HK-2 (cell line): ENCODE results near the gene MRPL23.

ENCODE experiments used
- DNase-seq: peaks from one replicate; pipeline ENCODE4 v3.0.0-alpha.2; 2018; ENCODE audit not compliant: unreplicated experiment

MRPL23 gene

GRCh38 chr11:1990872-1991578 lies 43.9 kb downstream of the MRPL23 start:
- DNase-seq = no peak

GRCh38 chr11:1992111-1992510 lies 45.0 kb downstream of the MRPL23 start:
- DNase-seq = no peak

DNA sequence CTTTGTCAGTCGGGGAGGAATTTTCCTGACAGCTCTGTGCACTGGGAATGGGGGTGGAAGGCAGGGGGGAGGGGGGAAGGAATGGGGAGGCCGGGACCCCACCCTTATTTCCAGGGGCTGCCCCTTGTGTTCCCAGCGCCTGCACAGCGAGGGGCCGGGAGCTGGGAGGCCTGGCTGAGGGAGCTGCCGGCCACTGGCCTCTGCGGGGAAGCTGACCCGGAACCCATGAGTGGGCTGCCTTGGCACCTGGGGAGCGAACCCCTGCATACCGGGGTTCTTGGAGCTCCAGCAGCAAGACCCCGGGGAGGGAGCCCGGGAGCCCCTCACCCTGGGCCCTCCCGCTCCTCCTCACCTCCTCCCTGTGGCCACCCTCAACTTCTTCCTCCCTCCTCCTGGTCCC lies 47.0 kb downstream of the MRPL23 start:
- DNase-seq = no peak

- DNase-seq = no peak
These were observed 50.6 kb downstream of the MRPL23 start, which contains the start of gene H19 for GRCh38 chr11:1997755-1998154. Gene H19, minus strand, starts transcription at chr11:1997842.

DNA sequence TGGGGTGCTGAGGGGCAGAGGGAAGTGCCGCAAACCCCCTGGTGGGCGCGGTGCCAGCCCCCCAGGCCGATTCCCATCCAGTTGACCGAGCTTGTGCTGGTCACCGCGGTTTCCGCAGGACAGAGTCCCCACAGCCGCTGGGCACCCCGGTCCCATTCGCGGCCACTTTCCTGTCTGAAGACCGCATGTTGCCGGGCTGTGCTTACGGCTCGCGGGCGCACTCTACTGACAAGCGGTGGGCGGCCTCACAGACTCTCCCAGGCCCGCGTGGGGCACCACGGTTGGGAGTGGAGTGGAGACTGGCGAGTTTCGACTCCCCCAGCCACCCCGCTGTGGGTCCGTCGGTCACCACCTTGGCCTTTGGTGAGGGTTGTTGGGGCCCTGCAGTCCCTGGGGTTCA lies 51.2 kb downstream of the MRPL23 start:
- DNase-seq = no peak

- DNase-seq = no peak
These were observed 51.7 kb downstream of the MRPL23 start for GRCh38 chr11:1998861-1999260.

DNA sequence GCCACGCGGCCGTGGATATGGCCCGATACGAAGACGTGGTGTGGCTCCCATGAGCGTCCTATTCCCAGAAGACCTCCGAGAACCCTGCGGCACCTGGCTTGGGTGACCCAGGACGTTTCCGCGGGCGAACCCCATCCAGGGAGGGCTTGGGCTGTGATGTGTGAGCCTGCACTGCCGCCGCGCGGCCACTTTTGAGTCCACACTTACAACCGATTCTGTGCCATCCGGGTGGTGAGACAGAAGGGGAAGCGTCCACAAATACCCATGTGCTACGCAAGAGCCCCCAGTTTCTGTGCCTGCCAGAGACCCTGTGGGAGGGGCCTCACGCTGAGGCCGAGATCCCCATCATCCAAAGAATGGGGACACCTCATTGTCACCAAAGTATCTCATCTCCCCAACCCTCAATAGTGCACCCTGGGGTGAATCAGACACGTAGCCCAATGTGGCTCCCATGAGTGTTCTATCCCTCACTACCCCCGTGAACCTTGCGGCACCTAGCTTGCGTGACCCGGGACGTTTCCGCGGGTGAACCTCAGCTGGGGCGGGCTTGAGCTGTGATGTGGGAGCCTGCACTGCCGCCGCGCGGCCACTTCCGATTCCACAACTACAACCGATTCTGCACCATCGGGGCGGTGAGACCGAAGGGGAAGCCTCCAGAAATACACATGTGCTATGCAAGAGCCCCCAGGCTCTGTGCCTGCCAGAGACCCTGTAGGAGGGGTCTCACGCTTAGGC lies 55.1 kb downstream of the MRPL23 start:
- DNase-seq = no peak

- DNase-seq = no peak
These were observed 55.7 kb downstream of the MRPL23 start for GRCh38 chr11:2002807-2003206.

DNA sequence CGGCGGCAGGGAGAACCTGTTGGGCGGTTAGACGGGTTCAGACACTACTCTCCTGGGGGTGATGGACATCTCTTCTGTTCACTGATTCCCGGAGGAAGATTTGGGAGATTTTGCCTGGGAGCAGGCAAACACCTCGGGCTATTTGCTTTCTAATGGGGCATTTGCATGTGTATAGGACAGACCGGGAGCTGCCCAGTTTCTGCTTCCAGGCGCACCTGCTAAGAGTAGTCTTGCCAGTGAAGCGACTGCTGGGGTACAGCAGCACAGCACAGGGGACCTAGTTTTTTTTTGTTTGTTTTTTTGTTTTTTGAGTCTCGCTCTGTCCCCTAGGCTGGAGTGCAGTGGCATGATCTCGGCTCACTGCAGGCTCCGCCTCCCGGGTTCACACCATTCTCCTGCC lies 57.3 kb downstream of the MRPL23 start:
- DNase-seq = no peak
